H1 (cell line): ENCODE measurements around the gene ATP5F1A. TPM values are rescaled to one million over a fixed set of nuclear protein-coding genes. Genes with fewer than 3 reads are reported as not detected.

Experiments used
- CHD7 ChIP-seq: fragments of 300-600 bp; sonication (generic); IDR thresholded peaks from 2 replicates; pipeline ENCODE4 v1.7.1; 2012; ENCODE audit warnings: low read length, moderate library complexity, mild to moderate bottlenecking, inconsistent platforms; ENCODE audit not compliant: insufficient replicate concordance
- HDAC6 ChIP-seq: IDR thresholded peaks from one replicate; pipeline ENCODE4 v1.7.1; 2012; ENCODE audit warnings: low read depth, mild to moderate bottlenecking, inconsistent platforms, low read length, moderate library complexity
- JUN ChIP-seq: IDR thresholded peaks from 2 replicates; pipeline ENCODE4 v1.6.1; 2011; ENCODE audit warnings: low read depth, mild to moderate bottlenecking, improper control_type of control experiment, low read length
- KDM5A ChIP-seq: fragments of 200-600 bp; IDR thresholded peaks from 2 replicates; pipeline ENCODE4 v1.7.1; 2012; ENCODE audit warnings: mild to moderate bottlenecking, low read length, inconsistent platforms, mixed read lengths
- POU5F1 ChIP-seq: IDR thresholded peaks from 2 replicates; pipeline ENCODE4 v1.6.1; 2011; ENCODE audit warnings: low read depth, mild to moderate bottlenecking, low read length, moderate library complexity
- TCF12 ChIP-seq: IDR thresholded peaks from 2 replicates; pipeline ENCODE4 v1.6.1; 2011; ENCODE audit warnings: low read depth, mild to moderate bottlenecking, low read length
- USF2 ChIP-seq: IDR thresholded peaks from 2 replicates; pipeline ENCODE4 v1.6.1; 2011; ENCODE audit warnings: low read length, improper control_type of control experiment
- polyA plus RNA-seq, 7 experiments: library from polyadenylated mRNA; depleted of rRNA in 3 of 7; stranded (reverse) in 5 of 7; unstranded in 2 of 7; fragments of >200 nt in 5 of 7; fragments of 200-250 nt in 2 of 7; gene quantifications; 1 replicate in 5 of 7; 2 replicates in 1 of 7; 4 replicates in 1 of 7; pipeline versions ENCODE4 v1.2.1 to v1.2.3, GENCODE V29; 2011 to 2013; ENCODE audit warnings: missing spikeins in 2 of 7, mixed read lengths in 2 of 7
- total RNA-seq: library from RNA; stranded (reverse); fragmentation: NEBNext Ultra II Directional; extraction: Animal tissue kit (Norgen Biotek cat#: 25700); gene quantifications from 2 replicates; pipeline ENCODE4 v1.2.1, GENCODE V29; 2021

ATP5F1A gene
- total and polyA plus RNA-seq, 2 of the 8 experiments (the other 6 are each of a cell fraction or from before 2014, with no cell fraction given) = 685 to 970 TPM

- TF ChIP-seq HDAC6 = no peak
- TF ChIP-seq JUN = no peak
- no peak for TF ChIP-seq TCF12
- TF ChIP-seq POU5F1 = no peak
- TF ChIP-seq KDM5A = no peak
- TF ChIP-seq CHD7 = no peak
- no peak for TF ChIP-seq USF2
These were observed 35.3 kb downstream of the ATP5F1A start (continued) for GRCh38 chr18:46062781-46063180.
